PC-3 (cell line): Measurements from ENCODE around the gene PRMT3. TPM values are rescaled to one million over a fixed set of nuclear protein-coding genes. Genes with fewer than 3 reads are reported as not detected.

Experiments used
- ATAC-seq: fragments of 200-7000 bp; cut with Tn5 transposase; 2 replicates; pipeline ENCODE4 v1.9.1; 2020; ENCODE audit warnings: mild to moderate bottlenecking, moderate library complexity
- Bru-seq: library from RNA; stranded (reverse); fragments of 400-500 nt; gene quantifications from one replicate; lab custom pipeline; 2021; lab: Mats Ljungman, UMichigan
- BruChase-seq, 2 experiments: library from RNA; stranded (reverse); fragments of 400-500 nt; gene quantifications; one replicate each; lab custom pipeline; 2021; lab: Mats Ljungman, UMichigan
- BruUV-seq: library from RNA; stranded (reverse); fragments of 400-500 nt; replicated peaks from 2 replicates; lab custom pipeline; 2021; lab: Mats Ljungman, UMichigan
- CTCF ChIA-PET: fragments of 300-600 bp; sonication (Branson Sonifier 250); formaldehyde crosslinking; loops from one replicate; lab custom pipeline; 2022; ENCODE audit warnings: antibody characterized with exemption; lab: Charles Lee
- POLR2A ChIA-PET: fragments of 300-600 bp; sonication (Branson Sonifier 250); formaldehyde crosslinking; loops from one replicate; lab custom pipeline; 2022; ENCODE audit warnings: antibody characterized with exemption; ENCODE audit not compliant: unreplicated experiment; lab: Charles Lee
- DNase-seq: peaks from one replicate; pipeline ENCODE4 v3.0.0-alpha.2; 2015
- H2AFZ ChIP-seq: fragments of 300-600 bp; sonication (generic); 2 replicates; pipeline ENCODE4 v1.6.0; 2016; ENCODE audit warnings: antibody characterized with exemption, low read length
- H3F3A ChIP-seq: fragments of 300-600 bp; sonication (generic); one replicate; pipeline ENCODE4 v1.6.0; 2017; ENCODE audit warnings: antibody characterized with exemption, low read length, control low read depth, mild to moderate bottlenecking; ENCODE audit not compliant: unreplicated experiment
- H3K27ac ChIP-seq: fragments of 300-600 bp; sonication (generic); 2 replicates; pipeline ENCODE4 v1.5.1; 2016; ENCODE audit warnings: mild to moderate bottlenecking, low read length
- H3K27me3 ChIP-seq: fragments of 300-600 bp; sonication (generic); 2 replicates; pipeline ENCODE4 v1.6.1; 2016; ENCODE audit warnings: low read length, mixed read lengths
- H3K36me3 ChIP-seq: fragments of 300-600 bp; sonication (generic); 2 replicates; pipeline ENCODE4 v1.6.1; 2016; ENCODE audit warnings: low read depth, mixed run types, low read length, mixed read lengths
- H3K4me1 ChIP-seq: fragments of 300-600 bp; sonication (generic); 2 replicates; pipeline ENCODE4 v1.5.1; 2016; ENCODE audit warnings: low read length; ENCODE audit not compliant: insufficient read depth
- H3K4me2 ChIP-seq: fragments of 300-600 bp; sonication (generic); 2 replicates; pipeline ENCODE4 v1.6.0; 2016; ENCODE audit warnings: low read length
- H3K4me3 ChIP-seq: fragments of 300-600 bp; sonication (generic); 2 replicates; pipeline ENCODE4 v1.5.1; 2016; ENCODE audit warnings: mild to moderate bottlenecking, low read length, mixed read lengths
- H3K79me2 ChIP-seq: fragments of 300-600 bp; sonication (generic); 2 replicates; pipeline ENCODE4 v1.6.1; 2017; ENCODE audit warnings: low read length, mixed read lengths
- H3K9ac ChIP-seq: fragments of 300-600 bp; sonication (generic); 2 replicates; pipeline ENCODE4 v1.6.0; 2016; ENCODE audit warnings: mild to moderate bottlenecking, low read length
- H3K9me2 ChIP-seq: fragments of 300-600 bp; sonication (generic); replicated peaks from 2 replicates; pipeline ENCODE4 v1.6.1; 2016; ENCODE audit warnings: mixed run types, low read length, mixed read lengths
- H3K9me3 ChIP-seq: fragments of 300-600 bp; sonication (generic); 2 replicates; pipeline ENCODE4 v1.6.1; 2016; ENCODE audit warnings: low read length, mixed read lengths
- H4K20me1 ChIP-seq: fragments of 300-600 bp; sonication (generic); 2 replicates; pipeline ENCODE4 v1.6.1; 2016; ENCODE audit warnings: low read length, mixed read lengths
- EZH2 ChIP-seq: fragments of 300-600 bp; sonication (generic); IDR thresholded peaks from one replicate; pipeline ENCODE4 v1.6.1; 2017; ENCODE audit warnings: antibody characterized with exemption, mild to moderate bottlenecking, low read length; ENCODE audit not compliant: unreplicated experiment
- EZH2phosphoT487 ChIP-seq: fragments of 300-600 bp; sonication (generic); IDR thresholded peaks from 2 replicates; pipeline ENCODE4 v1.6.1; 2018; ENCODE audit warnings: mild to moderate bottlenecking, antibody characterized with exemption, low read length, borderline replicate concordance
- intact Hi-C: fragments of 100-400 bp; cut with micrococcal nuclease; formaldehyde crosslinking; loops from 2 replicates; pipeline ENCODE4 v1.9.0; 2023
- long read RNA-seq: library from polyadenylated mRNA; unstranded; transcript quantifications from one replicate; pipeline ENCODE4 v2.0.0, GENCODE V29; 2021; ENCODE audit not compliant: unreplicated experiment
- total RNA-seq: library from RNA; depleted of rRNA; stranded (reverse); fragments of >200 nt; gene quantifications from 2 replicates; pipeline ENCODE4 v1.2.3, GENCODE V29; 2014; rRNA removed
- TF ChIP-seq, protein P1 (sequence below): fragments of 300-600 bp; sonication (generic); conservative IDR thresholded peaks from 2 replicates; pipeline ENCODE4 v1.5.1; 2017; ENCODE audit warnings: antibody characterized with exemption, low read depth, mild to moderate bottlenecking, low read length

Gene PRMT3
- total RNA-seq (43.7 and 50.3 TPM in 2 replicates), Bru-seq, nascent RNA (percentile 77 among the genes with signal in this experiment), BruChase-seq, experiment 1, labeled RNA remaining after a 6-hour chase (percentile 59 among the genes with signal in this experiment), BruChase-seq, experiment 2, labeled RNA remaining after a 2-hour chase (percentile 63 among the genes with signal in this experiment)
- long read RNA-seq, transcript PRMT3-203 (14 exons, 1,736 nt), result minor isoform, 7 of 52 reads
- long read RNA-seq, transcript PRMT3-202 (16 exons, 2,653 nt), result major isoform, 30 of 52 reads
- long read RNA-seq, partial matches to known transcripts, result 8 of 52 reads
- long read RNA-seq, other reads (novel, unspliced or antisense), result 5 of 52 reads

DNA sequence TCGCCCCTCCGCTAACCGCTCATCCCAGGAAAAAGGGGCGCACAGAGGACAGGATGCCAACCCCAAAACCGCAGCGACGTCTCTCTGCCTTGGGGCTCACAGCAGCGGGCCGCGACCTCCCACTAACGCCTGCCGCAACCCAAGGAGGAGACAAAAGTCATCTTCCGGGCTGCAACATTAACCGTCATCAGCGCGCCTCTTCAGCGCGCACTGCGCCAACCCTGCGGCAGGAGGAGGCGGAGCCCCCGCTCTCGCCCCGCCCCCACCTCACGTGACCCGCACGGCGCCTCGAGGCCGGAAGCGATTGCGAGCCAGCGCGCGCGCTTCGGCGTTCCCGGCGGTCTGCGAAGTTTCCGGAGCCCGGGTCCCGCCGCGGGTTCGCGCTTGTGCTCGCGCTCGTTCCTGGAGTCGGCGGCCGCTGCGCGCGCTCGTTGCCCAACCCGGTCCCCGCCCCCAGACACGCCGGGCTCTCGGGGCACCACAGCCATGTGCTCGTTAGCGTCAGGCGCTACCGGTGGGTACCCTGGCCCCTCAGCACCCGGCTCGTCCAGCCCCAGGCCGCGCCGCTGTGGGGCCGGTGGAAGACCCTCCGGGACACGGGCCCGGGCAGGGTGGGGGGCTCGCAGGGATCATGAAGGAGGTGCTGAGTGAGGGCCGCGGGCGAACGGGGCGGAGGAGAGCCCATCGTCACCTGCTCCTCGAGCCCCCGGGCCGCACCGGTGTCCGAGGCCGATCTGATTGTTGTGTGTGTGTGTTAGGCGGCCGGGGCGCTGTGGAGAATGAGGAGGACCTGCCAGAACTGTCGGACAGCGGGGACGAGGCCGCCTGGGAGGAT lies at the start of gene PRMT3:
TSS of gene PRMT3 (plus strand) at position 456 of the 835 bp plus-strand sequence. CDS start at position 487, 31 bp downstream.
- H3K4me2 ChIP-seq, result peak within 1 kb of the TSS; percentile 94
- H3K4me3 ChIP-seq, result peak within 1 kb of the TSS; percentile 80
- DNase-seq (peak; percentile 95), ATAC-seq (peak; percentile 78)
- no peaks in the 10 kb centered on the region for H4K20me1 ChIP-seq
- peaks cover 8% of the 10 kb centered on the region for H3K4me1 ChIP-seq
- no peak for TF ChIP-seq EZH2
- TF ChIP-seq, protein P1, sequence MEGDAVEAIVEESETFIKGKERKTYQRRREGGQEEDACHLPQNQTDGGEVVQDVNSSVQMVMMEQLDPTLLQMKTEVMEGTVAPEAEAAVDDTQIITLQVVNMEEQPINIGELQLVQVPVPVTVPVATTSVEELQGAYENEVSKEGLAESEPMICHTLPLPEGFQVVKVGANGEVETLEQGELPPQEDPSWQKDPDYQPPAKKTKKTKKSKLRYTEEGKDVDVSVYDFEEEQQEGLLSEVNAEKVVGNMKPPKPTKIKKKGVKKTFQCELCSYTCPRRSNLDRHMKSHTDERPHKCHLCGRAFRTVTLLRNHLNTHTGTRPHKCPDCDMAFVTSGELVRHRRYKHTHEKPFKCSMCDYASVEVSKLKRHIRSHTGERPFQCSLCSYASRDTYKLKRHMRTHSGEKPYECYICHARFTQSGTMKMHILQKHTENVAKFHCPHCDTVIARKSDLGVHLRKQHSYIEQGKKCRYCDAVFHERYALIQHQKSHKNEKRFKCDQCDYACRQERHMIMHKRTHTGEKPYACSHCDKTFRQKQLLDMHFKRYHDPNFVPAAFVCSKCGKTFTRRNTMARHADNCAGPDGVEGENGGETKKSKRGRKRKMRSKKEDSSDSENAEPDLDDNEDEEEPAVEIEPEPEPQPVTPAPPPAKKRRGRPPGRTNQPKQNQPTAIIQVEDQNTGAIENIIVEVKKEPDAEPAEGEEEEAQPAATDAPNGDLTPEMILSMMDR, result peak; percentile 93; the same call in 1 of the 2 replicates
- peak within 1 kb of the TSS; percentile 68 for H3K27ac ChIP-seq
- BruUV-seq, result no TSS peak
- intact Hi-C loops, result loop anchor here (1.0 kb wide), 1 partner anchor 20 kb away; no protein-coding TSS in a partner anchor
- H3K79me2 ChIP-seq, result peaks cover 28% of the 10 kb centered on the region
- ChIA-PET POLR2A (no interaction called here), CTCF (no interaction called here)
- peak within 1 kb of the TSS; percentile 81 for H2AFZ ChIP-seq
- H3K9me3 ChIP-seq, result no peaks in the 10 kb centered on the region
- H3F3A ChIP-seq, result no peaks in the 10 kb centered on the region
- H3K27me3 ChIP-seq, result no peaks in the 10 kb centered on the region
- peak within 1 kb of the TSS; percentile 94 for H3K9ac ChIP-seq
- H3K36me3 ChIP-seq, result peaks cover 5% of the 10 kb centered on the region; the same call in 1 of the 2 replicates
- no peaks in the 10 kb centered on the region for H3K9me2 ChIP-seq

DNA sequence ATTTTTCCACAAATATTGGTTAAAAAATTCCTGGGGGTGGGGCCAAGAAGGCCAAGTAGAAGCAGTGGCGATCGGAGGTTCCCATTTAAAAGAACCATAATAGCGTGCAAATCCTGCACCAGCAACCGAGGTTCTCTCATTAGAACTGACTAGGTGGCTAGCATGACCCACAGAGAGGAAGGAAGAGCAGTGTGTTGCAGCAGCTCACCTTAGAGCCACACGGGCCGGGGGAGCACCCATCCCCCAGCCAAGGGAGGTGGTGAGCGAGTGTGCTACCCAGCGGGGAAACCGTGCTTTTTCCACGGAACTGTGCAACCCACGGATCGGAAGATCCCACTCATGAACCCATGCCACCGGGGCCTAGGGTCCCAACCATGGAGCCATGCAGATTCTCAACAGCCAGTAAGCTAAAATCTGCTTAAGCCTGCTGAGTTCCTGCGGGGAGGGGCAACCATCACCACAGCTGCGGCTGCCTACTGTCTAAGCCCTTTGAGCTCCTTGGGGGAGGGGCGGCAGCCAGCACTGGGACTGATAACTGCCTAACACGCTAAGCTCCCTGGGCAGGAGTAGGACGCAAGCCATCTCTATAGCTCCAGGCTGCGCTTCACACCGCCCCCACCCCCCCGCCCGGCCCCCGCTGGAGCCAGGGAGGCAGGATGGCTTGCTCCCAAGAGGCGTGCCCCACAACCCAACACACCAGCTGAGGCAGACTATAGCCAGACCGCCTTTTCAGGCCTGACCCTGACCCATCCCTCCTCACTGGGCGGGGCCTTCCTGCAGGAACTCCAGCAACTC lies 45.0 kb upstream of the PRMT3 start:
- TF ChIP-seq, protein P1, result no peak
- TF ChIP-seq EZH2phosphoT487 (no peak), EZH2 (no peak)
- Histone ChIP-seq H3K9ac (no peak overlapping the region), H3K27ac (no peak overlapping the region), H3K36me3 (no peaks in the 10 kb centered on the region), H3K9me3 (no peaks in the 10 kb centered on the region), H3K27me3 (peaks cover 57% of the 10 kb centered on the region), H3K79me2 (no peaks in the 10 kb centered on the region), H4K20me1 (no peaks in the 10 kb centered on the region), H3F3A (no peaks in the 10 kb centered on the region), H3K9me2 (no peaks in the 10 kb centered on the region), H3K4me2 (no peak overlapping the region), H2AFZ (no peak overlapping the region), H3K4me1 (no peaks in the 10 kb centered on the region), H3K4me3 (no peak overlapping the region)
- POLR2A ChIA-PET, result no interaction called here
- no peak for DNase-seq
- CTCF ChIA-PET, result no interaction called here
- no TSS peak for BruUV-seq
- no peak for ATAC-seq
- intact Hi-C loops, result no loop called here
